ENCODE measurements around the gene HSF4.

The HSF4 gene

DNA sequence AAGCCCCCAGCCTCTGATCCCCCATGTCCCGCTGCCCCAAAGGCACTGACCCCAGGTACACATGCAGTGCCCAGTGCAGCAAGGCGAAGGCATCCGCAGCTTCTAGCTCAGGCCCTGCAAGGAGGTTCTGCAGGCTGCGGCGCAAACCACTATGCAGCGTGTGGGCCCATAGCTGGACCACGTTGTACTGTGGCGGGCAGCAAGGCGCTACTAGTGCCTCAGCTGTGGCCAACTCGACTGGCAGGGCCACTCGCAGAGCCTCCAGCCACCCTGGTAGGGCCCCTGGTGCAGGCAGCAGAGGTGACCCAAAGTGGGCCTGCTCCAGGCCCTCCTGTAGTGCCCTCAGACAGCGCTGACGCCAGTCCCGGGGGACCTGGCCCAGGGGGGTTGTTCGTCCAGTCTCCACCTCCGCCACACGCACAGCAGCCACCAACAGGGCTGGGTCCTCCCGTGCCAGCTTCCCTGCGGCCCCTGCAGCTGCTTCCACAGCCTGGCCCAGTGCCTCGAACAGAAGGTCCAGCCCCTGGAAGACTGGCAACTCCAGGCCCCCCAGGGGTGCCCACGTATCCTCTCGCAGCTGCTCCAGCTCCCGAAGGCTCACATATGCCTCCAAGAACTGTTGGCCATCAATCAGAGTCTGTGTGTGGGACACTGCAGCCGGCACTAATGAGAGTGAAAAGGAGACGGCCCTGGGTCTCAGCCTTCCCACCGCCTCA is 22.8 kb downstream of the HSF4 start:
- Histone ChIP-seq H3F3A (ENCODE audit: control insufficient read depth, insufficient read depth) (no peaks in the 10 kb centered on the region), H3K9me3 (ENCODE audit: control insufficient read depth, insufficient read depth, low read length) (no peaks in the 10 kb centered on the region), H3K4me3 (ENCODE audit: low read length) (no peak overlapping the region), H4K20me1 (ENCODE audit: control insufficient read depth, insufficient read depth, low read depth, low read length) (peaks cover 3% of the 10 kb centered on the region; the same call in 1 of the 2 replicates), H3K27ac (ENCODE audit: low read depth, low read length) (no peak overlapping the region), H3K4me2 (ENCODE audit: low read length) (no peak overlapping the region), H3K4me1 (ENCODE audit: control insufficient read depth, low read length) (peaks cover 33% of the 10 kb centered on the region), H3K27me3 (ENCODE audit: control insufficient read depth, low read length) (peaks cover 24% of the 10 kb centered on the region), H3K9me2 (replicated peaks; ENCODE audit: control insufficient read depth, low read length) (no peaks in the 10 kb centered on the region), H3K36me3 (ENCODE audit: control insufficient read depth, low read length) (peaks cover 2% of the 10 kb centered on the region), H3K79me2 (ENCODE audit: control insufficient read depth, low read length) (peaks cover 14% of the 10 kb centered on the region)
- no peak for TF ChIP-seq EZH2phosphoT487 (IDR thresholded peaks at IDR 0.05; ENCODE audit: borderline replicate concordance, low read length)
- TF ChIP-seq, protein P1, sequence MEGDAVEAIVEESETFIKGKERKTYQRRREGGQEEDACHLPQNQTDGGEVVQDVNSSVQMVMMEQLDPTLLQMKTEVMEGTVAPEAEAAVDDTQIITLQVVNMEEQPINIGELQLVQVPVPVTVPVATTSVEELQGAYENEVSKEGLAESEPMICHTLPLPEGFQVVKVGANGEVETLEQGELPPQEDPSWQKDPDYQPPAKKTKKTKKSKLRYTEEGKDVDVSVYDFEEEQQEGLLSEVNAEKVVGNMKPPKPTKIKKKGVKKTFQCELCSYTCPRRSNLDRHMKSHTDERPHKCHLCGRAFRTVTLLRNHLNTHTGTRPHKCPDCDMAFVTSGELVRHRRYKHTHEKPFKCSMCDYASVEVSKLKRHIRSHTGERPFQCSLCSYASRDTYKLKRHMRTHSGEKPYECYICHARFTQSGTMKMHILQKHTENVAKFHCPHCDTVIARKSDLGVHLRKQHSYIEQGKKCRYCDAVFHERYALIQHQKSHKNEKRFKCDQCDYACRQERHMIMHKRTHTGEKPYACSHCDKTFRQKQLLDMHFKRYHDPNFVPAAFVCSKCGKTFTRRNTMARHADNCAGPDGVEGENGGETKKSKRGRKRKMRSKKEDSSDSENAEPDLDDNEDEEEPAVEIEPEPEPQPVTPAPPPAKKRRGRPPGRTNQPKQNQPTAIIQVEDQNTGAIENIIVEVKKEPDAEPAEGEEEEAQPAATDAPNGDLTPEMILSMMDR (IDR thresholded peaks at IDR 0.05; ENCODE audit: low read depth, low read length, poor library complexity, severe bottlenecking) = no peak

DNA sequence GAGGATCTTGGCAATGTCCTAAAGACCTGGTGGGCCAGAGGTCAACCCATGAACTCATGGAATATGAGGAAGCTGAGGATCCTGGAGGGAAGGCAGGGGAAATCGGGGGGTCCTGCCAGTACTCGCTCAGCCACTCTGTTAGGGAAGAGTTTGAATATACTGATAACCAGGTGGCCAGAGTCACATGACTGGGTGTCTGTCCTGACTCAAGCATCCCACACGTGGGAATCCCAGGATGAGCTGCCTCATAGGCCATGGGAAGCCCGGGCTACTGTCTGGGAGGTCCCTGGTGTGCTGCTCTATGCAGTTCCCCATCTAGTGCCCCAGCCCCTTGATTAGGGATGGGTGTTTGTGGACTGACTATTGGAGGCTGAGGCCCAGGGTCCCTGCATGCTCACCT is 23.8 kb downstream of the HSF4 start:
- no peak overlapping the region for H3K27ac ChIP-seq (ENCODE audit: low read depth, low read length)

DNA sequence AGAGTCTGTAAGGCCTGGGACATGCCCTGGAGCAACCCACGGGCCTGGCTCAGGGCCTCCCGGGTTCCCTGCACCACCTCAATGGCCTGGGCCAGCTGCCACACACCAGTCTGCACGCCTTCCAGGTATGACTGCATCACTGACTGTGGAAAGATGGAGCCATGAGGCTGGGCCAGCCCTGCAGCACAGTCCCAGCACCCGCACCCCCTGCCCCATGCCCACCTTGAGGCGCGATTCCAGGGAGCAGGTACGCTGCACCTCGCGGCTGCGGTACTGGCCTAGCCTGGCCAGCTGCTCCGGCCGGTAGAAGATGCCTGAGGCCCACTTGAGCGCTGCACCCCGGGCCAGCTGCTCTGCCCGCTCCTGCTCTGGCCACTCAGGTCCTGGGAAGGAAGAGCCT is 24.3 kb downstream of the HSF4 start:
- Histone ChIP-seq H3F3A (ENCODE audit: control insufficient read depth, insufficient read depth) (no peaks in the 10 kb centered on the region), H3K27me3 (ENCODE audit: control insufficient read depth, low read length) (peaks cover 24% of the 10 kb centered on the region), H3K4me1 (ENCODE audit: control insufficient read depth, low read length) (peaks cover 31% of the 10 kb centered on the region), H3K4me2 (ENCODE audit: low read length) (no peak overlapping the region), H4K20me1 (ENCODE audit: control insufficient read depth, insufficient read depth, low read depth, low read length) (no peaks in the 10 kb centered on the region; the same call in 1 of the 2 replicates), H3K9me3 (ENCODE audit: control insufficient read depth, insufficient read depth, low read length) (no peaks in the 10 kb centered on the region), H3K27ac (ENCODE audit: low read depth, low read length) (no peak overlapping the region), H3K79me2 (ENCODE audit: control insufficient read depth, low read length) (peaks cover 22% of the 10 kb centered on the region), H3K4me3 (ENCODE audit: low read length) (no peak overlapping the region), H3K9me2 (replicated peaks; ENCODE audit: control insufficient read depth, low read length) (no peaks in the 10 kb centered on the region), H3K36me3 (ENCODE audit: control insufficient read depth, low read length) (peaks cover 17% of the 10 kb centered on the region)
- TF ChIP-seq, protein P1 (IDR thresholded peaks at IDR 0.05; ENCODE audit: low read depth, low read length, poor library complexity, severe bottlenecking) = no peak
- no peak for TF ChIP-seq EZH2phosphoT487 (IDR thresholded peaks at IDR 0.05; ENCODE audit: borderline replicate concordance, low read length)

More for the DNA sequence above, 23.8 kb downstream of the HSF4 start:
- no peaks in the 10 kb centered on the region; the same call in 1 of the 2 replicates for H4K20me1 ChIP-seq (ENCODE audit: control insufficient read depth, insufficient read depth, low read depth, low read length)
- H3K4me2 ChIP-seq (ENCODE audit: low read length) = no peak overlapping the region
- H3K36me3 ChIP-seq (ENCODE audit: control insufficient read depth, low read length) = peaks cover 12% of the 10 kb centered on the region
- peaks cover 27% of the 10 kb centered on the region for H3K4me1 ChIP-seq (ENCODE audit: control insufficient read depth, low read length)
- H3K4me3 ChIP-seq (ENCODE audit: low read length) = no peak overlapping the region
- H3F3A ChIP-seq (ENCODE audit: control insufficient read depth, insufficient read depth) = no peaks in the 10 kb centered on the region
- no peak for TF ChIP-seq EZH2phosphoT487 (IDR thresholded peaks at IDR 0.05; ENCODE audit: borderline replicate concordance, low read length)
- TF ChIP-seq, protein P1 (IDR thresholded peaks at IDR 0.05; ENCODE audit: low read depth, low read length, poor library complexity, severe bottlenecking) = no peak
- no peaks in the 10 kb centered on the region for H3K9me2 ChIP-seq (replicated peaks; ENCODE audit: control insufficient read depth, low read length)
- peaks cover 24% of the 10 kb centered on the region for H3K27me3 ChIP-seq (ENCODE audit: control insufficient read depth, low read length)
- no peaks in the 10 kb centered on the region for H3K9me3 ChIP-seq (ENCODE audit: control insufficient read depth, insufficient read depth, low read length)
- peaks cover 17% of the 10 kb centered on the region for H3K79me2 ChIP-seq (ENCODE audit: control insufficient read depth, low read length)

Measured in DOHH2 (cell line).